ENCODE results near the gene ANO1. TPM values are rescaled to one million over a fixed set of nuclear protein-coding genes. Genes with fewer than 3 reads are reported as not detected.

ANO1 gene
- total RNA-seq, 1 experiment from 2014 or later, result 10.9 TPM

DNA sequence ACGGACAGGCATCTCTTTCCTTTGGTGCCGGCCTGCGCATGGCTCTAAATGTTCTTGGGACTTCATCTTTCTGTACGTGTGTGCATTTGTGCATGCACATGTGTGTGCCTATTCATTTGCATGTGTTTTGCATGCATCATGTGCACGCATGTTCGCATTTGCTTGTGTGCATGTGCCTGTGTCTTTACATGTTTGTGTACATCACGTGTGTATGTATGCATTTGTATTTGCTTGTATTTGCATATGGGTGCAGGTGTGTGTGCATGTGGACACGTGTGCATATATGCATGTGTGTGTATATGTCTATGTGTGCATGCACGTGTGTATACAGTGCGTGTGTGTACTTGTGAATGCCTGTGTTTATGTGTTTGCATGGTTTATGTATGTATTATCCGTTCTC is 111.5 kb downstream of the ANO1 start:
- Histone ChIP-seq H3K4me1 (ENCODE audit: insufficient read depth, low read length) (no peaks in the 10 kb centered on the region), H2BK20ac (ENCODE audit: low read depth, low read length, poor library complexity, severe bottlenecking) (no peak overlapping the region), H3K79me1 (ENCODE audit: insufficient read depth, low read depth, low read length, poor library complexity, severe bottlenecking) (no peaks in the 10 kb centered on the region), H2BK120ac (ENCODE audit: low read depth, low read length, poor library complexity, severe bottlenecking) (no peak overlapping the region), H3K18ac (ENCODE audit: insufficient read length, low read depth, low read length) (no peak overlapping the region), H3K79me2 (ENCODE audit: insufficient read depth, low read length) (no peaks in the 10 kb centered on the region), H2BK15ac (ENCODE audit: low read depth, low read length) (no peak overlapping the region), H4K20me1 (ENCODE audit: control insufficient read depth, insufficient read depth, insufficient read length) (no peaks in the 10 kb centered on the region), H4K91ac (ENCODE audit: insufficient read length, low read depth, low read length) (no peak overlapping the region), H3K9ac (ENCODE audit: extremely low read depth, insufficient read length, low read length) (no peak overlapping the region), H3K4ac (ENCODE audit: low read depth, low read length) (no peak overlapping the region), H3K23ac (ENCODE audit: insufficient read length, low read depth, low read length) (no peak overlapping the region), H2AFZ (ENCODE audit: low read length) (no peak overlapping the region), H3K56ac (ENCODE audit: insufficient read length, low read depth, low read length) (no peak overlapping the region), H3K27me3 (ENCODE audit: insufficient read depth, low read length) (no peaks in the 10 kb centered on the region), H3K4me2 (ENCODE audit: insufficient read depth, insufficient read length, low read length) (no peak overlapping the region), H4K8ac (replicated peaks; ENCODE audit: insufficient read length, low read depth, low read length) (no peak overlapping the region), H3K9me3 (ENCODE audit: control insufficient read depth, low read depth, low read length) (no peaks in the 10 kb centered on the region), H3K27ac (ENCODE audit: insufficient read length, low read depth, low read length) (no peak overlapping the region), H3T11ph (ENCODE audit: low read length) (no peak overlapping the region), H4K5ac (ENCODE audit: insufficient read length, low read depth, low read length) (no peak overlapping the region), H3K23me2 (ENCODE audit: insufficient read length, low read depth, low read length, poor library complexity, severe bottlenecking) (no peaks in the 10 kb centered on the region), H2BK5ac (ENCODE audit: insufficient read length, low read length) (no peak overlapping the region), H2BK12ac (ENCODE audit: insufficient read length, low read depth, low read length) (no peak overlapping the region), H3K14ac (ENCODE audit: insufficient read depth, low read length) (no peak overlapping the region), H2AK5ac (ENCODE audit: insufficient read length, low read length) (no peak overlapping the region)
- H3K9me3 Mint-ChIP-seq, result peaks cover 0 to 4% of the 10 kb centered on the region in 2 experiments; a peak in 2 of 5 replicates
- TF ChIP-seq, protein P1, sequence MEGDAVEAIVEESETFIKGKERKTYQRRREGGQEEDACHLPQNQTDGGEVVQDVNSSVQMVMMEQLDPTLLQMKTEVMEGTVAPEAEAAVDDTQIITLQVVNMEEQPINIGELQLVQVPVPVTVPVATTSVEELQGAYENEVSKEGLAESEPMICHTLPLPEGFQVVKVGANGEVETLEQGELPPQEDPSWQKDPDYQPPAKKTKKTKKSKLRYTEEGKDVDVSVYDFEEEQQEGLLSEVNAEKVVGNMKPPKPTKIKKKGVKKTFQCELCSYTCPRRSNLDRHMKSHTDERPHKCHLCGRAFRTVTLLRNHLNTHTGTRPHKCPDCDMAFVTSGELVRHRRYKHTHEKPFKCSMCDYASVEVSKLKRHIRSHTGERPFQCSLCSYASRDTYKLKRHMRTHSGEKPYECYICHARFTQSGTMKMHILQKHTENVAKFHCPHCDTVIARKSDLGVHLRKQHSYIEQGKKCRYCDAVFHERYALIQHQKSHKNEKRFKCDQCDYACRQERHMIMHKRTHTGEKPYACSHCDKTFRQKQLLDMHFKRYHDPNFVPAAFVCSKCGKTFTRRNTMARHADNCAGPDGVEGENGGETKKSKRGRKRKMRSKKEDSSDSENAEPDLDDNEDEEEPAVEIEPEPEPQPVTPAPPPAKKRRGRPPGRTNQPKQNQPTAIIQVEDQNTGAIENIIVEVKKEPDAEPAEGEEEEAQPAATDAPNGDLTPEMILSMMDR (conservative IDR thresholded peaks at IDR 0.05), result no peak
- H3K27me3 Mint-ChIP-seq (ENCODE audit: low read depth), result peaks cover 3% of the 10 kb centered on the region
- peaks cover 3% of the 10 kb centered on the region in 2 experiments; a peak in 3 of 4 replicates for H3K4me1 Mint-ChIP-seq
- no peak overlapping the region for H3K4me3 Mint-ChIP-seq
- no CpG with 5 or more reads among the region's 11 CpGs for WGBS (ENCODE audit: extremely low coverage, insufficient read length, low lambda C conversion rate)
- no peak overlapping the region for H3K27ac Mint-ChIP-seq
- H3K36me3 Mint-ChIP-seq (ENCODE audit: insufficient read depth in 1 of 3, low read depth in 3 of 3), result no peaks in the 10 kb centered on the region; a peak in 1 of 7 replicates
- no peak for DNase-seq

Data from H9 (cell line).